ENCODE measurements around the gene MIOX. TPM values are rescaled to one million over a fixed set of nuclear protein-coding genes. Genes with fewer than 3 reads are reported as not detected.

Gene MIOX
- total RNA-seq, 1 experiment from 2014 or later: 1.4 TPM

DNA sequence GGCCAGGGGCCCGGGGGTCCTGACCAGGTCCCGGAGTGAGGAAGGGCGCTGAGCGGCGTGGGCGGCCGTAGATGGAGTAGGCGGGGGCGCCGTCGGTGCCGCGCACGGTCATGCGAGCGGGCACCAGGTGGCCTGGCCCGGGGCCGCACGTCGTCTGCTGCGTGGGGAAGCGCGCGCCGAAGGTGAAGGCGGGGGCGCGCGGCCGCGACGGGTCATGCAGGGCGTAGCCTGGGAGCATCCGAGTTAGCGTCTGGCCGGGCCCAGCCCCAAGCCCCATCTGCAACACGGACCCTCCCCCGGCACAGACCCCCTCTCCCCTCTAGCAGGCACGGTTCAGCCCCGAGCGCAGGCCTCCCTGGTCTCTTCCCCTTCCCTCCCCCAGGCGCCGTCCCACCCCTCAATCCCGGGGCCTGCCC, 44.9 kb downstream of the MIOX start:
- Histone ChIP-seq H3K14ac (ENCODE audit: insufficient read depth, low read length) (no peak overlapping the region), H3K23me2 (ENCODE audit: insufficient read length, low read depth, low read length, poor library complexity, severe bottlenecking) (peaks cover 18% of the 10 kb centered on the region), H2BK5ac (ENCODE audit: insufficient read length, low read length) (no peak overlapping the region), H2BK15ac (ENCODE audit: low read depth, low read length) (no peak overlapping the region), H2BK12ac (ENCODE audit: insufficient read length, low read depth, low read length) (no peak overlapping the region), H4K91ac (ENCODE audit: insufficient read length, low read depth, low read length) (no peak overlapping the region), H4K5ac (ENCODE audit: insufficient read length, low read depth, low read length) (no peak overlapping the region), H4K8ac (replicated peaks; ENCODE audit: insufficient read length, low read depth, low read length) (no peak overlapping the region), H3K18ac (ENCODE audit: insufficient read length, low read depth, low read length) (no peak overlapping the region), H2AFZ (ENCODE audit: low read length) (no peak overlapping the region), H3K27me3 (ENCODE audit: insufficient read depth, low read length) (peaks cover 37% of the 10 kb centered on the region; the same call in 1 of the 2 replicates), H3K56ac (ENCODE audit: insufficient read length, low read depth, low read length) (no peak overlapping the region), H3T11ph (ENCODE audit: low read length) (no peak overlapping the region), H2AK5ac (ENCODE audit: insufficient read length, low read length) (no peak overlapping the region), H3K4ac (ENCODE audit: low read depth, low read length) (no peak overlapping the region), H2BK20ac (ENCODE audit: low read depth, low read length, poor library complexity, severe bottlenecking) (no peak overlapping the region), H3K23ac (ENCODE audit: insufficient read length, low read depth, low read length) (no peak overlapping the region), H4K20me1 (ENCODE audit: control insufficient read depth, insufficient read depth, insufficient read length) (no peaks in the 10 kb centered on the region), H3K9ac (ENCODE audit: extremely low read depth, insufficient read length, low read length) (no peak overlapping the region), H3K9me3 (ENCODE audit: control insufficient read depth, low read depth, low read length) (no peaks in the 10 kb centered on the region), H3K4me2 (ENCODE audit: insufficient read depth, insufficient read length, low read length) (peak overlapping the region; percentile 34), H2BK120ac (ENCODE audit: low read depth, low read length, poor library complexity, severe bottlenecking) (no peak overlapping the region), H3K4me1 (ENCODE audit: insufficient read depth, low read length) (no peaks in the 10 kb centered on the region), H3K79me1 (ENCODE audit: insufficient read depth, low read depth, low read length, poor library complexity, severe bottlenecking) (no peaks in the 10 kb centered on the region), H3K79me2 (ENCODE audit: insufficient read depth, low read length) (no peaks in the 10 kb centered on the region), H3K27ac (ENCODE audit: insufficient read length, low read depth, low read length) (no peak overlapping the region)
- H3K27me3 Mint-ChIP-seq (ENCODE audit: low read depth): peaks cover 78% of the 10 kb centered on the region
- peaks cover 15 to 20% of the 10 kb centered on the region in 2 experiments for H3K4me1 Mint-ChIP-seq
- TF ChIP-seq CTCF (conservative IDR thresholded peaks at IDR 0.05): no peak
- WGBS (ENCODE audit: extremely low coverage, insufficient read length, low lambda C conversion rate): no CpG with 5 or more reads among the region's 44 CpGs
- no peaks in the 10 kb centered on the region; a peak in 1 of 5 replicates for H3K9me3 Mint-ChIP-seq
- peak overlapping the region; percentile 56 to 80; a peak in 3 of 5 replicates for H3K4me3 Mint-ChIP-seq
- no peak overlapping the region for H3K27ac Mint-ChIP-seq
- no peaks in the 10 kb centered on the region; a peak in 1 of 7 replicates for H3K36me3 Mint-ChIP-seq (ENCODE audit: insufficient read depth in 1 of 3, low read depth in 3 of 3)
- no peak for DNase-seq

All from H9 (cell line).